Embryonic facial prominence (tissue), 1 donor: ENCODE measurements around the gene MEF2B.
A peak's percentile ranks its signal among the peaks of the same experiment; 100 is the strongest.
"Not testable (repeated sequence)": the region's sequence is repeated elsewhere in the genome, so short reads cannot be mapped to it uniquely, and the experiment has no call there.

ENCODE experiments used
- DNase-seq: peaks from one replicate; pipeline ENCODE4 v3.0.0-alpha.2; 2016; ENCODE audit errors: extremely low spot score

MEF2B gene

GRCh38 chr19:19126102-19126501 is 44.0 kb downstream of the MEF2B start:
- DNase-seq = no peak

- no peak for DNase-seq
These were observed 46.7 kb downstream of the MEF2B start for GRCh38 chr19:19123386-19123785.

GRCh38 chr19:19122902-19123301 is 47.2 kb downstream of the MEF2B start:
- DNase-seq = no peak

DNA sequence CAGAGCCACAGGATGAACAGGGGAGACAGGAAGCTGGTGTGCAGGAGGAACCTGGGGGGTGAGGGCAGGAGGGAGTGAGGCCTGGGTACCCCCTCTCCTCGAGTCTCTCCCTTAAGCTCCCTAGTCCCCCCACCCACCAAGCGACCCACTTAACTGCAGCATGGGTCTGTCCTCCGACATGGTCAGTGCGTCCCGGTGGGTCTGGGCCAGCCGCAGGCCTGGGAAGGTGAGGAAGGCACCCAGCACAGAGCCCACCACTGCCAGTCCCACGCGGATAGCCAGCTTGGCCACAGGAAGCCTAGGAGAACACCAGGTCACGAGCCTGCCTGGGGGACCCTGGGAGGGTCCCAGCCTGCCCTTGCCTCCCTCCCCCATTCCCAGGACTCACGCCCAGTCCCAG is 48.7 kb downstream of the MEF2B start:
- no peak for DNase-seq

DNA sequence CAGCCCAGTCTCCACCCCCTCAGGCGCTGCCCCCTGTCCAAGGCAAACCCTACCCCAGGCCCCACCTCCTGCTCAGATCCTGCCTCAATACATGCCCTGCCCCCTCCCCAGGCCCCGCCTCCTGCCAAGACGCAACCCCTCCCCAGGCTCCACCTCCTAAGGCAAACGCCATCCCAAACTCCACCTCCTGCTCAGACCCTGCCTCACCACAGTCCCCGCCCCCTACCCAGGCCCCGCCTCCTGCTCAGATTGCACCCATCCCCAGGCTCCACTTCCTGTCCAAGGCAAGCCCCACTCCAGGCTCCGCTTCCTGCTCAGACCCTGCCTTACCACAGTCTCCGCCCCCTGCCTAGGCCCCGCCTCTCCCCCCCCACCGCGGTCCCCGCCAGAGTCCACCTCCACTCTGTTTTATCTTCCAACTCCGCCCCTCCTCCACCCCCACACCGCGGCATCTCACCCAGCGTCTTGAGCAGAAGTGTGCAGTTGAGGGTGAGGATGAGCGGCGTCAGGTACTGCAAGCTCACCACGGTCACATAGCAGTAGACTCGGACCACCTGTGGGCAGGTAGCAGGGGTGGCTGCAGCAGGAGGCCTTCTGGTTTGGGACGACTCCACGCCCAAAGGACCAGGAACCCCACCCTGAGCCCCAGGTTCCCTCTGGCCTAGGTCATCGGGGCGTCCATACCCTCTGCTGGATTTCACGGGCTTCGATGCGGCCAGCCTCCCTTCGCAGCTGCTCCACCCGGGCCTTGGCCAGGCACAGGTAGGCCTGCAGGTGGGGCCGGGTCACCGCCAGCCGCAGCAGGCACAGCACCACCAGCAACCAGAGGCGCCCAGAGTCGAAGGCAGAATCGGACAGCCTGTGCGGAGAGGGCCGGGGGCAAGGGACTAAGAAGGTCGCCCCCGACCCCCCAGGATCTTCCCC is 49.5 kb downstream of the MEF2B start:
- DNase-seq = peak; percentile 22

DNA sequence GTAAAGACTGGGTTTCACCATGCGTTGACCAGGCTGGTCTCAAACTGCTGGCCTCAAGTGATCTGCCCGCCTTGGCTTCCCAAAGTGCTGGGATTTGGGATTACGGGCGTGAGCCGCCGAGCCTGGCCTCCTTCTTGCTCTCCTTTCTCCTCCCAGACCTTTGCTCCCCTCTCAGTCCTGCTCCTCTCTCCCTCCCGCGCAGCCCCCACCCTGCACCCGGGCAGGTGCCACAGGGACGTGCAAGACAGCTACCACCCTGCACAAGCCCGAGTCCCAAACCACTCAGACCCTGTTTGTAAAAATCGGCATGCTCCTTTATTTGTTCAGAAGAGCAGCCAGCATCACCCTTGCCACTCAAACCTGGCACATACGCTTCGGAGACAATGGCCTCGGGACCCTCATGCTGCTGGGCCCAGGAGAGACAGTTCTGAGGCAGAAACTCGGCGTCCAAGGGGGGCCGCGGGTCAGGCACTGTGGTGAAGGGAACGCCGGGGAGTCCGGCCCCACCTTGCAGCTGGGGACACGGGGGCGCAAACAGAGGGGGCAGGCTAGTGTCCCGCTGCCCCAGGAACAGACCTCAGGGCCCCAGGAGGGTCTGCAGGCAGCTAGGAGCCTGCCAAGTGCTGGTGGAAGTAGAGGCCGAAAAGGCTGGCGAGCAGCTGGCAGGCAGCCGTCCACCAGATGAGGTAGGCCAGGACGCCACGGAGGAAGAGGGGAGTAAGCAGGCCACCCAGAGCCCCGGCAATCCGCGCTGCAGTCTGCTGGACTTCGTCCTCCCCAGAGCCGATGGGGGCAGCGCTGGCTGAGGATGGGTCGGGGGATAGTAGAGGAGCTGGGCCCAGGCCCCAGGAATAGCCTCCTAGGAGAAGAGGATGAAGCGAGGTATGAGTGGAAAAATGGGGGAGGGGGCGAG is 50.5 kb downstream of the MEF2B start:
- no peak for DNase-seq

DNA sequence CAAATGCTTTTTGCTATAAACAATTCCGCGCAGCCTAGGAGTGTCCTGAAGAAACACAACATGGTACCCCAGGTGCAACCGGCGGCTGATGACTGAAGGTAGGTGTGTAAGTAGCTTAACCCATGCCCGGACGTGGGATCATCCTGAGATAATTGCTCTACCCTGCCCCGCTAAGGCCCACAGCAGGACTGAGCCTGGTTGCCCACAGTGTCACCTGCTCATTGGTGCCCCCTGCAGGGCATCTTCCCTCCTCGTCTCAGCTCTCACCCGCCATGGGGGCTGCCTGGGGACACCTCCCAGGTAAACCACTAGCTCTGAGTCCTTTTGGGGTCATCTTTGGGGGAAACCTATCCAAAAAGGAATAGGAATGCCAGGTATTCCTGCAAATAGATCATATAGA is 54.1 kb downstream of the MEF2B start:
- DNase-seq = no peak

DNA sequence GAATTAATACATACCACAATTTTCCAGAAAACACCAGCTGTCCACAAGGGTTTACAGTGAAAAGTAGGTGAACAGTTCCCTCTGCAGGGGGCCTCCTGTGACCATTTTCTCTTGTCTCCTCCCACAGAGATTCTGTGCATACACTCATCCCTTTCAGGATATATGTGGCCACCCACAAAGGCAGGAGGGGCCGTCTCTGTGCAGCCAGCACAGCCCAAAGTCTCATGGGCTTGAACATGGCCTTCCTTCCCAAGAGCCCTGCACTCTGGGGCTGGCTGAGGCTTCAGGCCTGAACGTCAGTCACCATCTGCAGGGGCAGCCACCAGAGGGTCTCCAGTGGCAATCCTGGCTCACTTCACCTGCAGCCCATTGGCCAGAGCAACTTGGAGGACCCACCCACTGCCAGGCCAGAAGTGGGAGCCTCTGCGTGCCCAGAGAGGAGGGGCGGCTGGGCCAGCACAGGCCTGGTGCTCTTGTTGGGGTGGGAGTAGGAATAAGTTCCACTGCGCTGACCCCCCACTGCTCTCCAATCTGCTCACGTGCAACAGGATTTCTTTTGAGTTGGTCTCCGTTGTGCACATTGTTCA is 56.9 kb downstream of the MEF2B start:
- no peak for DNase-seq

GRCh38 chr19:19111967-19112580 is 58.0 kb downstream of the MEF2B start:
- DNase-seq = no peak

GRCh38 chr19:19111136-19111835 is 58.8 kb downstream of the MEF2B start:
- DNase-seq = no peak

- no peak for DNase-seq
These were observed 59.5 kb downstream of the MEF2B start for GRCh38 chr19:19110410-19111135.

- no peak for DNase-seq
These were observed 60.5 kb downstream of the MEF2B start for GRCh38 chr19:19109601-19110000.

DNA sequence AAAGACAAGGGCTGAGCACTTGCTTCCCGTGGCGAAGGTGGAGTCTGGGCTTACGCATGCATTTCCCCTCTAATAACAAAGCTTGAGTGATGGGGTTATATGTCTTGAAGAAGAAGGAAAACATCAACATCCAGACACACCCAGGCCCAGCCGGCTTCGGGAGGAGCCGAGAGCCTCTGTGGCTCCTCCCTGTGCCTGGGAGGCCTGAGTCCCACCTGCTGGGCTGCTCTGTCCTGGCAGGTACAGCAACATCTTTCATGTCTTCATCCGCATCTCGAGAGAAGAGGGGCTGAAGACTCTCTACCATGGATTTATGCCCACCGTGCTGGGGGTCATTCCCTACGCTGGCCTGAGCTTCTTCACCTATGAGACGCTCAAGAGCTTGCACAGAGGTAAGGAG is 62.4 kb downstream of the MEF2B start:
- DNase-seq = no peak

- not testable (repeated sequence) for DNase-seq
These were observed 63.1 kb downstream of the MEF2B start for GRCh38 chr19:19106938-19107337.

DNA sequence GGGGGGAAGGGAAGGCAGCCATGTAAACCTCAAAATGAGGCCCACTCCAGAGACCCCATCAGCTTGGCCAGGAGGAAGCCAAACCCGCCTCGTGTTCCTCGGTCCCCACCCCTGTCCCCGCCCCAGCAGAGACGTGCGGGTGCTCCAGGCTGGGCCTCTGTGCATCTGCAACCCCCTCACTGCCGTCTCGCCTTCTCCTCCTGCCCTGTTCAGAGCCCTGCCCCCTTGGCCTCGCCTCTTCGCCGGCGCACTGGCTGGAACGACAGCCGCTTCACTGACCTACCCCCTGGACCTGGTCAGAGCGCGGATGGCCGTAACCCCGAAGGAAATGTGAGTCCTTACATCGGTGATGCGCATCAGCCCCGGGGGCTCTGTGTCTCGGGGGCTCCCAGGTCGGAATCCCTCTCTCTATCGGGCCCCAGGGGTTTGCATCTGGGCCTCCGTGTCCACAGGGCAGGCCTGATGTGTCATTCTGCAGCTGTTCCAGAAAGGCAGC is 64.0 kb downstream of the MEF2B start:
- DNase-seq = no peak

DNA sequence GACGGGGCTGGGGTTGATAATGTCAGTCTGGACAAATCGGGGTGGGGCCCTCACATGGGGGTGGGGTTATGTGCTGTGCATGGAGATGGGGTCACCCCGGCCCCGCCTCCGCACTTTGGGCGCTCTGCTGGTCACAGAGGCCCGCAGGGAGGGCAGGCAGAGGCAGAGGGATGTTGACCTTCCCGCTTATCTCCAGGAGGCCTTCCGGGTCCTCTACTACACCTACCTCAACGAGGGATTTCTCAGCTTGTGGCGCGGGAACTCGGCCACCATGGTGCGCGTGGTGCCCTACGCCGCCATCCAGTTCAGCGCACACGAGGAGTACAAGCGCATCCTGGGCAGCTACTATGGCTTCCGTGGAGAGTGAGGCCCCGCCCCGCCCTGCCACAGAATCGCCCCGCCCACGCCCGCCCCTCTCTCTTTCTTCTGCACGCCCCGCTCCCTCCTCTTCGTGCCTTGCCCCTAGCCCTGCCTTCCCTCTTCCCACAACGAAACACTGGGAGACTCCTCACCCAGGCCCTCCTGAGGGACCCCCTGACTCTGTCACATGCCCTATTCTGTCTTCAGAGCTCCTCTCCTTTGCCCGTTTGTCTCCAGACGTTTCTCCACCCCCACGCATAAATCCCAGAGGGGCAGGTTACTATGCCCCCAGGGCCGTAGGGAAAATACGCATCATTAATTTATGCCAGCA is 64.6 kb downstream of the MEF2B start:
- peak; percentile 55 for DNase-seq

DNA sequence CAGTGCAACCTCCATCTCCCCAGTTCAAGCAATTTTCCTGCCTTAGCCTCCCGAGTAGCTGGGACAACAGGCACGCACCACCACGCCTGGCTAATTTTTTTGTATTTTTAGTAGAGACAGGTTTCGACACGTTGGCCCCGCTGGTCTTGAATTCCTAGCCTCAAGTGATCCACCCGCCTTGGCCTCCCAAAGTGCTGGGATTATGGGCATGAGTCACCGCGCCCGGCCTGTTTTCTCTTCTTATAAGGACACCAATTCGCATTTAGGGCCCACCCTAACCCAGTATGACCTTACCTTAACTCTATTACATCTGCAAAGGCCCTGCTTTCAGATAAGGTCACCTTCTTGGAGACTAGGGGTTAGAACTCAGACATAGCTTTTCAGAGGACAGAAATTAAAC is 66.9 kb downstream of the MEF2B start:
- no peak for DNase-seq

DNA sequence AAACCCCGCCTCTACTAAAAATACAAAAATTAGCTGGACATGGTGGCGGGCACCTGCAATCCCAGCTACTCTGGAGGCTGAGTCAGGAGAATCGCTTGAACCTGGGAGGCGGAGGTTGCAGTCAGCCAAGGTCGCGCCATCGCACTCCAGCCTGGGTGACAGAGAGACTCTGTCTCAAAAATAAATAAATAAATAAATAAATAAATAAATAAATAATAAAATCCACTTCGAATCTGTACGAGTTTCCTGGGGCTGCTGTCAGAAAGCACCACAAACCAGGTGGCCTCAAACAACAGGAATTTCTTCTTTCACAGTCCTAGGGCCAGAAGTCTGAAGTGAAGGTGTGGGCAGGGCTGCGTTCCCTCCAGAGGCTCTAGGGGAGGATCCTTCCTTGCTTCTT is 67.5 kb downstream of the MEF2B start:
- not testable (repeated sequence) for DNase-seq

DNA sequence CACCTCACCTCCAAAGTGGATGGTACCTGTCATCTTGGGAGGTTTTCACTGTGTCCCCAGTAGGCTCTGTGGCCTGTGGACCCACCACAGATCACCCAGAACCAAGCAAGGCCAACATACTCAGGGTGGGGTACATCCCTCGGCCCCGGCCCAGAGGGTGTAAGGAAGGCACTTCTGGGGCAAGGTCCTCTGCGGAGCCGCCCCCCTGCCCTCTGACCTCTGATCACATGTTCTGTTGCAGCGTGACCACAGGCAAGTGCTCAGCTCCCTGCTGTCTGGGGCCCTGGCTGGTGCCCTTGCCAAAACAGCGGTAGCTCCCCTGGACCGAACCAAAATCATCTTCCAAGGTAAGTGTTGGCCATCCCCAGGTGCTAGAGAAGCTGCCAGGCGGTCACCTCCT is 68.5 kb downstream of the MEF2B start:
- DNase-seq = no peak
